Prostate gland (tissue), 2 donors: ENCODE measurements around the gene TASP1.

Experiments used
- POLR2A ChIP-seq: fragments of 450-650 bp; IDR thresholded peaks from one replicate; pipeline ENCODE4 v1.6.1; 2016; ENCODE audit warnings: antibody characterized with exemption, mild to moderate bottlenecking
- POLR2AphosphoS5 ChIP-seq: sonication (generic); formaldehyde crosslinking; IDR thresholded peaks from one replicate; pipeline ENCODE4 v1.6.1; 2017; ENCODE audit warnings: antibody characterized with exemption
- TF ChIP-seq, protein P1 (sequence below), 4 experiments: fragments of 200-600 bp in 2 of 4; fragments of 450-650 bp in 2 of 4; sonication (generic) in 2 of 4; IDR thresholded peaks; 1 replicate in 3 of 4; 2 replicates in 1 of 4; pipeline ENCODE4 v1.5.1; 2016 to 2019; ENCODE audit warnings: antibody characterized with exemption in 4 of 4, mild to moderate bottlenecking in 2 of 4, moderate library complexity in 2 of 4

DNA sequence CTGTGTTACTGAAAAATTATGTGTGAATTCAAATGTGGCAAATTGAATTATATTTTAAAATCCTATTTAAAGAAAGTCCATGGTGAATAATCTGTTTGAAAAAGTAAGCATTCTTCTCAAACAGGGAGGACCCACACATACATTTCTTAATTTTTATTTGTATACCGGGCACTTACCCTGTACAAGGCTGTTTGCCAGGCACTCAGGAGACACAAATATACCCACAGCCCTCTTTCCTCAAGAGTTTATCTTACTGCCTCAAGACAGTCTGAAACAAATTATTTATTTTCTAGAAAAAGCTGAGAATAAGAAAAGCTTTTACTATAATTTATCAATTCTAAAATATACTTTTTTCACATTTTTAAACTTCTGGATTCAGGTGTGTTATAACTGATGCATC lies 114.4 kb downstream of the TASP1 start:
- TF ChIP-seq, protein P1, sequence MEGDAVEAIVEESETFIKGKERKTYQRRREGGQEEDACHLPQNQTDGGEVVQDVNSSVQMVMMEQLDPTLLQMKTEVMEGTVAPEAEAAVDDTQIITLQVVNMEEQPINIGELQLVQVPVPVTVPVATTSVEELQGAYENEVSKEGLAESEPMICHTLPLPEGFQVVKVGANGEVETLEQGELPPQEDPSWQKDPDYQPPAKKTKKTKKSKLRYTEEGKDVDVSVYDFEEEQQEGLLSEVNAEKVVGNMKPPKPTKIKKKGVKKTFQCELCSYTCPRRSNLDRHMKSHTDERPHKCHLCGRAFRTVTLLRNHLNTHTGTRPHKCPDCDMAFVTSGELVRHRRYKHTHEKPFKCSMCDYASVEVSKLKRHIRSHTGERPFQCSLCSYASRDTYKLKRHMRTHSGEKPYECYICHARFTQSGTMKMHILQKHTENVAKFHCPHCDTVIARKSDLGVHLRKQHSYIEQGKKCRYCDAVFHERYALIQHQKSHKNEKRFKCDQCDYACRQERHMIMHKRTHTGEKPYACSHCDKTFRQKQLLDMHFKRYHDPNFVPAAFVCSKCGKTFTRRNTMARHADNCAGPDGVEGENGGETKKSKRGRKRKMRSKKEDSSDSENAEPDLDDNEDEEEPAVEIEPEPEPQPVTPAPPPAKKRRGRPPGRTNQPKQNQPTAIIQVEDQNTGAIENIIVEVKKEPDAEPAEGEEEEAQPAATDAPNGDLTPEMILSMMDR (IDR thresholded peaks at IDR 0.05): no peak
- TF ChIP-seq POLR2A (no peak), POLR2AphosphoS5 (no peak)
